Mesenteric fat pad (tissue), 1 donor: ENCODE measurements around the gene SERPINE3. TPM values are rescaled to one million over a fixed set of nuclear protein-coding genes. Genes with fewer than 3 reads are reported as not detected.

Experiments used
- DNase-seq: peaks from one replicate; pipeline ENCODE4 v3.0.0-alpha.2; 2020; ENCODE audit warnings: low spot score
- long read RNA-seq: library from polyadenylated mRNA; unstranded; transcript quantifications from one replicate; pipeline ENCODE4 v2.0.0, GENCODE V29; 2020
- total RNA-seq: library from RNA; stranded (reverse); fragmentation: NEBNext Ultra II Directional; extraction: Animal tissue kit (Norgen Biotek cat#: 25700); gene quantifications from one replicate; pipeline ENCODE4 v1.2.1, GENCODE V29; 2021
- donor health status: DM: yes; HTN: yes; CAD: no.

Gene SERPINE3
- not detected for total RNA-seq
- long read RNA-seq, partial matches to known transcripts, result 0 of 6 reads
- long read RNA-seq, other reads (novel, unspliced or antisense), result 6 of 6 reads

DNA sequence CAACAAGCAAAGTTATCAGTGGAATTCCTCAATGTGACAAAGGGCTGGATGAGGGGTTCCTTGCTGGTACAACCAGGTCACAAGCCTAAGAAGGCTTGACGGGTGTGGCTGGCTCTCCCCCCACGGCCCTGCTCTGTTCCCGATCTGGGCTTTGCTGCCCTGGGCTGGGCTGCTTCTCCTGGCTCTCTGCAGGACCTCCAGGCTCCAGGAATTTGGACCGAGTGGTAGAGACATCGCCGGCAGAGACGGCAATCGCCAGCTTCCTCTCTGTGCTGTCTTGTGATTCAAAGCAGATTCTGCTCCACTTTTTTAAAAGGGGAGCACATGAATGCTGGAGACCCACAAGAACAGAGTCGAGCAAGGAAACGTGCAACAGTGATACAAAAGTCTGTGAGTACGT lies at the start of gene SERPINE3:
SERPINE3 (plus strand) TSS at position 338 of the 400 bp plus-strand sequence. CDS start 1,401 bp downstream, outside the sequence.
- DNase-seq, result no peak

DNA sequence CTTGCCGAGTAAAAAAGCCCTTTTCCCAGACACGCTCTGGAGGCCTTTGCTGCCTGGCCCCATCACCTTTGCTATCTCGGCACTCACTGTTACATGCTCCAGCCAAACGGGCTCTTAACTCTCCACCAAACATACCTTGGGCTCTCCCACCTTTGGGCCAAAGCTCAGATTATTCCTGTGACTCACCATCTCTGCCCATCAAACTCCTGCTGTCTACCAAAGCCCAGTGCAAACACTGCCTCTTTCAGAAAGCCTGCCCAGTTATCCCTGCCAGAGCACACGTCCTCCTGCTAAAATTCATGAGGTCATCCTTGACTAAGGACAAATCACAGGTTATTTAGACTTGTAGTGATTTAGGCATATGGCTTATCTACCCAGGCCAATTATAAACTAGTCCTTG lies 48.1 kb upstream of the SERPINE3 start:
- no peak for DNase-seq

DNA sequence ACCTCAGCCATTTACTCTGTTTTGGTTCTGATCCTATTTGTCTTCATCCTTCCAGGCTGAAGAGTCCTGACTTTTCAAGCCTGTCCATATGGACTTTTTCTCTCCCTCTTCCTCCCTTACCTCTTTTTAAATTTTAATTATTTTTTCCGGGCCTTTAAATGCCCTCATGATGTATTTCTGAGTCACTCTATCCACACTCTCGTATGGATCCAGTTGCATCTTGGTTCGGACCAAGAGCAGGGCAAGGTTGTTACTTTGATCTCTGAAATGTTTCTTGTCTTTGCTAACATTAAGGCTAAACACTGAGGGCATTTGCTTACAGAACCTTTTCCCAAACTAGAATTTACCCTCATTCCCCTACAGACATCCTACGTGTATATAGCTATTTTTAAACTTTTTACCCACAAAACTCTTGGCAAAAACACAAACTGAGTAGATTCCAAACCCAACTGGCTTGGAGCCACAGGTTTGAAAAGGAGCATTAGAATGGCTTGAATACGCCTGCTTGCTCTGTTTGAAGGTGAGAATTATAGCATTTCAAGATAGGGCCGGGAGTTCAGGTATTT lies 47.4 kb upstream of the SERPINE3 start:
- no peak for DNase-seq

DNA sequence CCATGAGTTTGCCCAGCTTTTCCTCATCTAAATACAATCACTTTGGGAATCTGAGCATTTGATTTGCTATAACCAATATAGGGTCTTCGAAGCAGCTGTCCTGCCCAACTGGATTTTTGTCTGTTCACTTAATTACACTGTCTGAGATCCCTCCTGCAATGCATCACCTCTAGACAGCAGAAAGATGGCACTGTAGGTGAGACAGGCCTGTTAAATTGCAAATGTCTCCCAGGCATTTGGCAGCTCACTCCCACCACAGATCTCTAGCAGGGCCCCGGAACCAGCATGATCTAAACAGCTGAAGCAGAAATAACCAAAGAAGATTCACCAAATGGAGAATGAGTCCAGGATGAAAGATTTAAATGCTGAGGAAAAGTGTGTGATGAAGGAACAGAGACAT lies 41.9 kb upstream of the SERPINE3 start:
- DNase-seq, result no peak

DNA sequence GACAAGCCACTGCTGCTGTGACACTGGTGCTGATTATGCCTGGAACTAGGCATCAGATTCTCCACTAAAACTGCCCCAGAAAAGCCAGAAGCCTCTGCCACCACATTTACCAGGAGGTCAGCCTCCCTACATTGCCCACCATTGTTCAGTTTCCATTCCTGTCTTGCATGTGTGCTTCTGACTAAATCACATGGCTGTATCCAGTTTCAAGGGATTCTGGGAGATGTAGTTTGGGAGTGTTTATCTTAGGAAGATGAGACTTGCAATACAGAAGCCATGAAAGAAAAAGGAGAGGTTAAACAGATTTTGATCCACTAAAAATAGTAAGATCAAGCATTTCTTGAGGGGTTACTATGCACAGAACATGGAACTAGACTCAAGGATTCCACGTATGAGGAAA lies 40.7 kb upstream of the SERPINE3 start:
- no peak for DNase-seq

DNA sequence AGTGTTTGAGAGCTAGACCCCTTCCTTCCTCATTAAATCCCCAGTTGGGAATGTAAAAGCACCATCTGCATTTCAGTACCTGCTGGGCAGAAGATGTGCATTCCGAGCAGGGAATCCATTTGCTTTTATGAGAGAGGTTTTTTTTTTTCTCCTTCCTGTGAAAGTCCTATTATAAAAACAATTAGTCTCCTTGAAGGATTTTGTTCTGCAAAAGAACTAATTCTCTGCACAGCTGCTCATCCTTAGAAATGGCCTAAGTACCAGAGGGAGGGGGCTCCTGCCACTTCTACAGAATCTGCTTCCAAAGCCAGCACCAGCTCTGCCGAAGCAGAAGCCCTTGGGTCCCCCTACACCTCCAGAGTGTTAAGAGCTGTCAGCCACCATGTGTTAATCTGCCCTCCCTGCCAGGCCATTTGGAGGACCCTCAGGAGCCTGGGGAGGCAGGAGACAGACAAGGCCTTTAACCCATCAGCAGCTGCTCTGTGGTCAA lies 36.4 kb upstream of the SERPINE3 start:
- no peak for DNase-seq

DNA sequence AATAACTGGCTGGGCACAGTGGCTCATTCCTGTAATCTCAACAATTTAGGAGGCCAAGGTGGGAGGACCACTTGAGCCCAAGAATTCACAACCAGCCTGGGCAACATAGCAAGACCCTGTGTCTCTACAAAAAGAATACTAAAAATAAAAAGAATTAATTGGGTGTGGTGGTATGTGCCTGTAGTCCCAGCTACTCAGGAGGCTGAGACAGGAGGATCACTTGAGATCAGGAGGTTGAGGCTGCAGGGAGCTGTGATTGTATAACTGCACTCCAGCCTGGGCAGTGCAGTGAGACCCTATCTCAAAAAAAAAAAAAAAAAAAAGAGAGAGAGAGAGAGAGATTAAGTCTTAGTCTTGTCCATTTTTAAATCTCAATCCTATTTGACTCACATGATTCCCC lies 35.6 kb upstream of the SERPINE3 start:
- DNase-seq, result no peak

DNA sequence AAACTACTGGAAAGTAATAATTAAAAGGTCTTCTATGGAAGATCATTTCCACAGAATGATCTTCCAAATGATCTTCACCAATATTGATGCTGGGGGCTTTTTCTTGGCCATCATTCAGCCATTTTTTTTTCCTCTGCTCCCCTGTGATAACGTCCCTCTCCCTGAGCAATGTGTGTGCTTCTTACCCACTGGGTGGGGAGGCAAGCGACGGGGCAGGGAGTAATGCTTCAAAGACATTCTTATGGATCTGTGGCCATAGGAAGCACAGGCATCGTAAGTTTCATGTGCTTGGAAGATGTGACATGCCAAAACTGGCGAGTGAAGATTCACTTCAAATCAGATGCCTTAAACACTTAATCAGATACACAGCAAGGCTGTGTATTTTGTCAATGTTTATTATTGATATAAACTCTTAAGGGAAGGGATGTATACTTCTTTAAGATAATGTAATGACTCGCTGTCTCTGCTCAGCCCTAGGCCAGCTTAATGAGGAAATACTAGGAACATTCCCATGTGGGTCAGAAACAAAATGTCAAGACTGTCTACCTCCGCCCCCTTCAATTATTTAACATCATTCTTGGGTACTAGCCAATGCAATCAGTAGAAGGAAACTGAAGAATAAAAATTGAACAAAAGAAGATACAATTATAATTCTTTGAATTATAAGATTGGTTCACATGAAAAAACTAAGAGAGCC lies 34.1 kb upstream of the SERPINE3 start:
- DNase-seq, result no peak

DNA sequence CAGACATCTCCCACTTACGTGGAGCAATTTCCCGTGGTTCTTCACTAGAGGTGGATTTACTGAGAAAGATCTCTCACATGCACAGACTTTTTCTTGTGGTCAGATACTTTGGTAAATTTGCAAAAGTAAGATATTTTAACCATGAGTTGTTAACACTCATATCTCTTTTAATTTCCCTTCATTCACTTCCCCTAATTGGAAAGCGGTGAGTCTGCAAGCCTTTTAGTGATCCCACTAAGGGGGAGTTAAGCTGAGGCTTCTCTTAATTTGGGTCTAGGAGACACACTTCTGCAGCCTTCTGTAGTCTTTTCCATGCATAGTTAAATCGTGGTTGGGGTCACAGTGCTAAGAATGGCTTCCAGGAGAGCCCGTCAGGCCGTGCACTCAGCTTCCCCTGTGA lies 30.7 kb upstream of the SERPINE3 start:
- DNase-seq, result no peak

DNA sequence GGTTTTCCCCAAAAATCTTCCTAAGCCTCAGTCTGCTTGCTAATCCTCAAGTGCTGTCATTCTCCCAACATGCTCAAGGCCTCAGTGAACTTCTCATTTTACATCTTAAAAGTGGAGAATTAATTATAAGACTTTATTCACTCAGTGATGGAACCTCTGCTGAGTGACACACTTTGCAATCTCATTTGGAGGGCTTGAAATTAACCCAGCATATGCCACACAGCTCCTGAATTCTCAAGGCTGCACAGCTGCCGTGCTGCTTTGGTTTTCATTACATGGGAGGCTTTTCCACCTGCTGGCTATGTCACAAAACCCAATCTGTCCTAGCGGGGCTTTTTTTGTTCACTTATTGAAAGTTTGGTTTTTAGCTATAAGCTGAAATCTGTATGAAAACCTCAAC lies 28.3 kb upstream of the SERPINE3 start:
- no peak for DNase-seq

DNA sequence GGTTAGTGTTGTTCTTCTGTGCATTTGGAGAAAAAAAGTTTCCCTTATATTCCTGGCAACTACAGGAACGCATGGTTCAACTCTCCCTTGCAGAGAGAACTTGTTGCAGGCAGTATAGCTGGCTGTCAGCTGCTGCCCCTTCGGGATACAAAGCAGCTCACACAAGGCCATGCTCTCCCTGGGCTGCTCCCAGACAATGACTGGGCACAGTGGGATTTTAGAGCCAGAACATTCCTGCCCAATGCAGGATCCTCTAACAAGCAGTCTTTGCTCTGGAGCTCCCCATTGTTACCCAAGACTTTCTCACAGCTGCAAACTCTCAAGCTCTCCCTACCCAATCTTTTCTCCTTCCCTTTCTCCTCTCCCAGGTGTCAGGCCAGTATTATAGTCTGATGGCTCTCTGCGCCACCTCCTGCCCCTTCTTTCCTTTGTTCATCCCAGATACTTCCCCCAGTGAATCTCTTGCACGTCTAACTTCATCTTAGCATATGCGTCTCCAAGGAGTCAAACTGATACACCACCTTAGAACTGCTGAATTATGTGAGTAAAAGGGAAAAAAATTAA lies 27.5 kb upstream of the SERPINE3 start:
- DNase-seq, result no peak

DNA sequence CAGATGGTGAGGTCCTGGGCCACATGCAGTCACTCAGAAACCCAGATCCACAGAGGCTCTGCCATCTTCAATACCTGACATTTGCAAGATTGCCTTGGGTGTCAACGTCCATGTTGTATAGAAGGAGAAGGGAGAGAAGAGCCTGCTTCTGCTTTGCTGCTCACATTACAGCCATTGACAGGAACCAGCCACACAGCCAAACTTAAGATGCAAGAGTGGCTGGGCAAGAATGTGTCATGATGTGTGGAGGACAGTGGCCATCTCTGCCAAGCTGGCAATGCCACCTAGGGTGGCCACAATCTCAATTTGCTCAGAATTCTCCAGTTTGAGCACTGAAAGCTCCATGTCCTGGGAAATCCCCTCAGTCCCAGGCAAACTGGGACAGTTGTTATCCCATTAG lies 25.9 kb upstream of the SERPINE3 start:
- no peak for DNase-seq

DNA sequence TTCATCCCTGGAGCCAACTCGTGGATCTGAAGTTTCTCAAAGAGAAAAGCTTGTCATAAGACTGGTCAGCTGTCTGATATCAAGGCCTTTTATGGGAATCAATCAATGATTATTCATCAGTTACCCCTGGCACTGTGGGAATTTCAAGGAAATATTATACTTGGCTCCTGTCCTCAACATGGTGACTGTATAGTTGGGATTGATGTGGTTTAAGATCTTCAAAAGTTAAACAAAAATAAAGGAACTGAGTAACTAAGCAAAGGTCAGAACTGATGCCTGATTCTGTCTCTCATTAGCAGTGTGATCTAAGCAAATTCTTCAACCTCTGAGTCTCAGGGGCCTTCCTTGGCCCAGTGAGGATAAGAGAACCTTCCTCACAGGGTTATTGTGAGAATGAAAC lies 22.2 kb upstream of the SERPINE3 start:
- no peak for DNase-seq

DNA sequence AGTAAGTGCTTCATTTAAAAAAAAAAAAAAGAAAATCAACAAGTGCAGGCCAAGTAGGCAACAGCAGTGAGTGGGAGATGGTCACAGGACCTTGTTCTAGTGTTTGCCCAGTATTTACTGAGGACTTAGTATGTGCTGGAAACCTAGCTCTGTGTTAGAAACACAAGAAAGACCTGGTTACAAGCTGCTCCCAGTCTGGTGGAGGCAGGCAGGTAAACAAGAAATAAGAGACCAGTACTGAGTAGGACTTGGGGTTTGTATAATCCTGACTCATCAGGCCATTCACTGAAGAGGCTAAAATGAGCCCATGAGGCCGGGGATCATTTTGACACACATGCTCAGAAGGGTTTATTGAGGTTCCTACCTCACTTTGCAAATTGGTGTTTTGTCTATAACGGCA lies 21.5 kb upstream of the SERPINE3 start:
- DNase-seq, result no peak

DNA sequence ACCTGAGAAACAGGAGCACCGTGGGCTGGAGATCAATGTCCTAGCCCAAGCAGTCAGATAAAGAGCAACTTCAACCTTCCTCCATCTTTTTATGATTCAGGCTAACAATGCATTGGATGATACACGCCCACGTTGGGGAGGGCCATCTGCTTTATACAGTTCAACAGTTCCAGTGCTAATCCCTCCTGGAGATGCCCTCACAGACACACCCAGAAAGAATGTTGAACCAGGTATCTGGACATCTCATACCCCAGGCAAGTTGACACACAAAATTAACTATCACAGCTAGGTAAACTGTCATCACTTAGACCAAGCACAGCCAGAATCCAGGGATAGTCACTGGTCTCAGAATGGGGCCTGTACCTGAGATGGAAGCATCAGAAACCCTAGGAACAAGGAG lies 20.6 kb upstream of the SERPINE3 start:
- no peak for DNase-seq

DNA sequence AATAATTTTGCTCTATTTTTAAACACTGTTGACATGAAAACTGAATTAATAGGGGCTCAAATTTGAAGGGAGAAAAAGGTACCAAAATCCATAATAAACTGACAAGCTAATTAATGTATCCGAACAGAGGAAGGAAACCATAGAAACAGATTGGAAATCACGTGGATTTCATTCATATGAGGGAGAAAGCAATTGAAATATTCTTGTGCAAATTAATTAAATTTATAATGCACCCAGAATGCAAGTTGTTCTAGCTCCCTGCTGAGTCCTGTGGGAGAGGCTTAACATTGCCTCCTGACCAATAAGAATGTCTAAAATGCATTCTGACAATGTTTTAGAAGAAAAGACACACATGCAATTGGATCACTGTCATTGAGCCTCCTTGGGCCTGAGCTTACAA lies 17.7 kb upstream of the SERPINE3 start:
- no peak for DNase-seq

DNA sequence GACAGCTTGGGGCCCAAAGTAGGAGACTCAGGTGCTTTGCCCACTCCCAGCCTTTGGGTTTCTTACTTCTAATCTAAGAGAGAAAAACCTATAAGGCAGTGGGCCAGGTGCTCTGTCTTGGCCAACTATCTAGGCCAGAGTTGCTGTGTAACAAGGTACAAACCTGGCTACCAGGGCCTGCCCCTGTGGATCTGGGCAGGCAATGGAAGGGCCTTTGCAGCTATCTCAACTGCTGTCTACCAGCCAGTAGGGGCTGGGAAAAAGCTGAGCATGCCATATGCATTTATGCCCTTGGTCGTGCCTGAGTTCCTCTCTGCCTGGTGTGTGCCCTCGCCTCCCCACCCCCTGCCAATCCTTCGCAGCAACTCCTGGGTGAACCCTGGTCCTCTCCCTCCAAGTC lies 16.7 kb upstream of the SERPINE3 start:
- DNase-seq, result no peak

DNA sequence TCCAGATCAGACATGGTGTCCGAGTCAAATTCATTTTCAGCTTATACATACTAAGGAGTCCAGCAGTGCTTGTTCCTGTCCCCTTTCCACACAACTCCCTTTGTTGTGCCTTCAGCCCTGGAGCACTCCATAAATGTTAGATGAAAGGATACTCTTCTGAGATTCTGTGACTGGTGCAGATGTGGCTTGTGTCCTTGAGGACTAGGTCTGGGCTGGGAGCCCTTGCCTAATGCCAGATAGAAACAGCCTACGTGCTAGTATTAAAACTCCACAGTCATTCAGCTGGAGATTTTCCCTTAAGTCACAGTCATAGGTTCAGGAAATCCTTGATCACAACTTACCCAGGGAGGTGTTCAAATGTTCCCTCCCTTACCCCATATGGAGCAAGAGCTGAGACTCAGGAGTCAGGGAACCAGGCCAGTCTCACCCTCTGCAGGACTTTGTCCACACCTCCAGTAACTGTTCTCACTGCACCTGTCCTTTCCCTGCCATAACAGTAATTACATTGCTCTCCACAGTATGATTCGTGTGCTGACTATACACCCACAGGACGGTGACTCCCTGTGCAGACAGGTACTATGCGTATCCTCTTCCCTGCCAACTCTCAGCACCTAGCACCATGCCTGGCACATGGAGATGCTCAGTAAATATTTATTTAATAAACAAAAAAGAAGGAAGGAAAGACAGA lies 15.5 kb upstream of the SERPINE3 start:
- DNase-seq, result no peak

DNA sequence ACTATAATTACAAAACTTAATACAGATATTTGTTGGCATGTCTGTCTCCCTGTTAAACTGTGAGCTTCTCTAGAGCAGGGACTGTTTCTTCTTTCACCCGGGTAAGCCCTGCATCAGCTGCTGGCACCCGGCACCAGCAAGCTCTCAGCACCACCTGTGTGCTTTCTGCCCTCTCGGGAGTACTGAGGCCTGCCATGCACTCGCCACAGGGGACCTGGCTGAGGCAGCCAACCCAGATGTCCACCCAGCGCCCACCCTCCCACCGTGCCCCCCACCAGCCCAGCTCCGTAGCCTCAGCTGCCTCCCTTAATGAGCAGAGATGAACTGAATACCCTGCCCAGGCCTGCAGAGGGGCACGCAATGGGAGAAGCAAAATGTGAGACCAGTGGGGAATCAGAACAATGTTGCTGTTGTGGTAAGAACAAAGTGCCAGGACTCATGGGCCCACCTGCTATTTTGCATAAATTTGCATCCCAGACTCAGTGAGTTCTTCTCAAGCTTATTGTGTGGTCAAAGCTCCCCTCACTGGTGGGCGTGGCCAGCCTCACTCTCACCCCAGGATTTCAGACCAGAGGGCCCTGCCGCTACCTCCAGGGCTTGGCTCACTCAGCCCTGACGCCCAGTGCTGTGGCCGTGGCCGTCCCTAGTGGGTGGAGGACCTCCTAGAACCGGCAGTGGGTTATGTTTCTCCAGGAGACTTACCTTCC lies 14.6 kb upstream of the SERPINE3 start:
- no peak for DNase-seq

DNA sequence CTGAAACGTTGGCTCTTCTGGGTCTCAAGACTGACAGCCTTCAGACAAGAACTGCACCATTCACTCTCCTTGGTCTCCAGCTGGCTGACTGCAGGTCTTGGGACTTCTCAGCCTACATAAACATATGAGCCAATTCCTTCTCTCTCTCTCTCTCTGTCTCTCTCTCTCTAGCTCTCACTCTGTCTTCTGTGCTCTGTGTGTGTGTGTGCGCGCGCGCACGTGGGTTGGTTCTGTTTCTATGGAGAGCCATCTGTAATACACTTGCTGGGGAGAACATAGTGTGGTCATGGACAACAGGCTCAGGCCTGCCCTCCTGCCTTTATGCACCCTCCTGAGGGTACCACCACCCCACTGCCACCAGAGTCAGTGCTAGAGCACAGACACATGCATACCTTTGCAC lies 13.7 kb upstream of the SERPINE3 start:
- no peak for DNase-seq

DNA sequence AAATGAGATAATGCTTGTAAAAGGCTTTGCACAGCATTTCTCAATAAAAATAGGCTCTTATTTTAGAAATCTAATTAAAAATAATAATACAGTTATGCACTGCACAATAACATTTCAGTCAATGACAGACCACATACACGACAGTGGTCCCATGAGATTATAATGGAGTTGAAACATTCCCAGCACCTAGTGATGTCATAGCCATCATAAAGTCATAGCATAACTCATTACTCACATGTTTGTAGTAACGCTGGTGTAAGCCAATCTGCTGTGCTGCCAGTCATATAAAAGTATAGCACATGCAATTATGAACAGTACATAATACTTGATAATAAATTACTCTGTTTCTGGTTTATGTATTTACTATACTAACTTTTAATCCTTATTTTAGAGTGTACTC lies 12.7 kb upstream of the SERPINE3 start:
- DNase-seq, result no peak

DNA sequence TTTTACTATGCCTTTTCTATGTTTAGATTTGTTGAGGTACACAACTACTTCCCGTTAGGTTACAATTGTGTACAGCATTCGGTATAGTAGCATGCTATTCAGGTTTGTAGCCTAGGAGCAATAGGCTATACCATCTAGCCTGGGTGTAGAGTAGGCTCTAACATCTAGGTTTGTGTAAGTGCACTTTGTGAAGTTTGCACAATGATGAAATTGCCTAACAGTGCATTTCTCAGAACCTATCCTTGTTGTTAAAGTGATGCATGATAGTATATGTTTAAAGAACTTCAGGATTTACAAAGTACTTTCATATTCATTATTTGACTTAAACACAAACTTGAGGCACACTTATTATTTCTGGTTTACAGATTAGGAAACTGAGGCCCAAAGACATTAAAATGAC lies 11.5 kb upstream of the SERPINE3 start:
- no peak for DNase-seq
